GM11168 (cell line): ENCODE results near the gene SLC38A3.
"Not testable (repeated sequence)": the region's sequence is repeated elsewhere in the genome, so short reads cannot be mapped to it uniquely, and the experiment has no call there.

Experiments
- in situ Hi-C: fragments of 300-500 bp; cut with MboI; formaldehyde crosslinking; loops from one replicate; pipeline ENCODE4 v1.12.0; 2022; ENCODE audit warnings: low sequenced_read_pairs; ENCODE audit not compliant: unreplicated experiment

Gene SLC38A3

GRCh38 chr3:50228184-50228763 lies 23.2 kb downstream of the SLC38A3 start:
- in situ Hi-C loops = not testable (repeated sequence)

GRCh38 chr3:50229490-50229889 lies 24.4 kb downstream of the SLC38A3 start:
- in situ Hi-C loops = no loop called here

GRCh38 chr3:50230104-50230793 lies 25.2 kb downstream of the SLC38A3 start:
- in situ Hi-C loops = no loop called here

- in situ Hi-C loops = no loop called here
These were observed 25.7 kb downstream of the SLC38A3 start for GRCh38 chr3:50230794-50231125.

- in situ Hi-C loops = no loop called here
These were observed 26.5 kb downstream of the SLC38A3 start for GRCh38 chr3:50231581-50231980.

- in situ Hi-C loops = no loop called here
These were observed 27.2 kb downstream of the SLC38A3 start for GRCh38 chr3:50232303-50232702.

GRCh38 chr3:50233176-50233575 lies 28.1 kb downstream of the SLC38A3 start:
- in situ Hi-C loops = no loop called here

GRCh38 chr3:50235716-50236483 lies 30.8 kb downstream of the SLC38A3 start, which contains the start of gene GNAI2:
Gene GNAI2 (plus strand): TSS chr3:50236204. CDS start chr3:50236336, 132 bp downstream.
- in situ Hi-C loops = no loop called here

- in situ Hi-C loops = no loop called here
These were observed 31.5 kb downstream of the SLC38A3 start for GRCh38 chr3:50236484-50237132.

- in situ Hi-C loops = no loop called here
These were observed 32.1 kb downstream of the SLC38A3 start for GRCh38 chr3:50237133-50237651.

- in situ Hi-C loops = no loop called here
These were observed 32.9 kb downstream of the SLC38A3 start for GRCh38 chr3:50237754-50238548.

- in situ Hi-C loops = no loop called here
These were observed 33.5 kb downstream of the SLC38A3 start for GRCh38 chr3:50238549-50239026.

GRCh38 chr3:50239649-50240048 lies 34.6 kb downstream of the SLC38A3 start:
- in situ Hi-C loops = no loop called here

GRCh38 chr3:50241163-50241562 lies 36.1 kb downstream of the SLC38A3 start:
- in situ Hi-C loops = no loop called here

- in situ Hi-C loops = no loop called here
These were observed 36.8 kb downstream of the SLC38A3 start for GRCh38 chr3:50241713-50242380.

- in situ Hi-C loops = no loop called here
These were observed 37.3 kb downstream of the SLC38A3 start for GRCh38 chr3:50242381-50242770.

- in situ Hi-C loops = no loop called here
These were observed 37.9 kb downstream of the SLC38A3 start for GRCh38 chr3:50242851-50243542.

- in situ Hi-C loops = no loop called here
These were observed 38.4 kb downstream of the SLC38A3 start for GRCh38 chr3:50243543-50243895.

- in situ Hi-C loops = not testable (repeated sequence)
These were observed 39.7 kb downstream of the SLC38A3 start for GRCh38 chr3:50244813-50245212.
